Stimulated activated CD8-positive, alpha-beta memory T cell treated with anti-CD3 and anti-CD28 coated beads, Interleukin-4, amount 100 ng/mL, for 1 hour (primary cell): ENCODE results near the gene STXBP2.
"Not testable (repeated sequence)": the region's sequence is repeated elsewhere in the genome, so short reads cannot be mapped to it uniquely, and the experiment has no call there.

Source experiments
- DNase-seq, 2 donors: peaks; one replicate each; pipeline ENCODE4 v3.0.0-alpha.2; 2020; ENCODE audit warnings: low read depth in 2 of 2, low spot score in 1 of 2

The STXBP2 gene

GRCh38 chr19:7632340-7633203 lies 4.3 kb upstream of the STXBP2 start:
- no peak for DNase-seq

- no peak for DNase-seq
These were observed 3.2 kb upstream of the STXBP2 start, which contains the start of gene PCP2 for GRCh38 chr19:7633698-7634097. TSS of gene PCP2 (minus strand) at chr19:7633719. CDS start at chr19:7633457, 262 bp downstream.

- DNase-seq, result no peak
These were observed 1.2 kb upstream of the STXBP2 start for GRCh38 chr19:7635670-7636069.

GRCh38 chr19:7636317-7636690 lies 606 bp upstream of the STXBP2 start:
- DNase-seq, result no peak

- DNase-seq, result no peak
These were observed 705 bp downstream of the STXBP2 start for GRCh38 chr19:7637374-7638256.

- DNase-seq, result no peak
These were observed 2.0 kb downstream of the STXBP2 start for GRCh38 chr19:7638802-7639465.

- no peak for DNase-seq
These were observed 3.0 kb downstream of the STXBP2 start for GRCh38 chr19:7639863-7640348.

- no peak for DNase-seq
These were observed 3.9 kb downstream of the STXBP2 start for GRCh38 chr19:7640803-7641202.

- no peak for DNase-seq
These were observed 4.7 kb downstream of the STXBP2 start for GRCh38 chr19:7641290-7642276.

- DNase-seq, result no peak
These were observed 5.6 kb downstream of the STXBP2 start for GRCh38 chr19:7642295-7643030.

GRCh38 chr19:7643031-7643415 lies 6.1 kb downstream of the STXBP2 start:
- DNase-seq, result no peak

GRCh38 chr19:7643629-7644549 lies 7.0 kb downstream of the STXBP2 start:
- not testable (repeated sequence) for DNase-seq

- no peak for DNase-seq
These were observed 7.6 kb downstream of the STXBP2 start for GRCh38 chr19:7644550-7644877.

GRCh38 chr19:7645163-7645562 lies 8.3 kb downstream of the STXBP2 start:
- no peak for DNase-seq

- DNase-seq, result no peak
These were observed 8.9 kb downstream of the STXBP2 start for GRCh38 chr19:7645656-7646425.

- DNase-seq, result no peak
These were observed 9.5 kb downstream of the STXBP2 start for GRCh38 chr19:7646426-7646700.

- DNase-seq, result no peak
These were observed 10.2 kb downstream of the STXBP2 start for GRCh38 chr19:7647156-7647555.
